Measurements from ENCODE around the gene KIAA0753.

KIAA0753 gene

GRCh38 chr17:6668727-6669425, 28.4 kb upstream of the KIAA0753 start:
- H4K8ac ChIP-seq (ENCODE audit: low read depth, low read length): no peak overlapping the region
- H4K12ac ChIP-seq (ENCODE audit: low read depth, low read length): no peak overlapping the region
- H3K14ac ChIP-seq (ENCODE audit: low read length): no peak overlapping the region
- H2BK12ac ChIP-seq (ENCODE audit: low read length): no peak overlapping the region
- H3K79me2 ChIP-seq (ENCODE audit: control insufficient read depth, insufficient read depth, low read length, poor library complexity): no peaks in the 10 kb centered on the region
- no peaks in the 10 kb centered on the region for H3K36me3 ChIP-seq (ENCODE audit: control insufficient read depth in 1 of 2, insufficient read depth in 2 of 2, low read length in 2 of 2)
- no peak overlapping the region for H3K4me2 ChIP-seq (ENCODE audit: low read length)
- H4K91ac ChIP-seq (ENCODE audit: low read depth, low read length): no peak overlapping the region
- H3K23ac ChIP-seq (ENCODE audit: low read length): no peak overlapping the region
- DNase-seq: no peak
- WGBS (ENCODE audit: extremely low coverage, insufficient coverage, insufficient read length): no CpG with 5 or more reads among the region's 14 CpGs
- no peak overlapping the region for H3K4me3 ChIP-seq (ENCODE audit: low read depth, low read length)
- H3K4me1 ChIP-seq (ENCODE audit: control insufficient read depth in 1 of 2, insufficient read depth in 2 of 2, low read length in 2 of 2): peaks cover 0 to 2% of the 10 kb centered on the region in 2 experiments
- H3K9ac ChIP-seq (ENCODE audit: low read length): no peak overlapping the region
- H2BK5ac ChIP-seq (ENCODE audit: low read depth, low read length, poor library complexity): no peak overlapping the region
- no peak overlapping the region for H3K18ac ChIP-seq (ENCODE audit: low read length)
- H2BK120ac ChIP-seq (ENCODE audit: insufficient read depth, low read length, poor library complexity): no peak overlapping the region
- no peaks in the 10 kb centered on the region for H3K9me3 ChIP-seq (ENCODE audit: insufficient read depth, low read depth, low read length)
- no peak overlapping the region for H2AFZ ChIP-seq (ENCODE audit: insufficient read depth, low read length, poor library complexity)
- H3K4ac ChIP-seq (ENCODE audit: low read depth, low read length): no peak overlapping the region
- H2AK5ac ChIP-seq (ENCODE audit: low read length): no peak overlapping the region
- no peaks in the 10 kb centered on the region for H3K79me1 ChIP-seq (ENCODE audit: low read length)
- H3K27ac ChIP-seq (ENCODE audit: low read depth, low read length): no peak overlapping the region
- no peaks in the 10 kb centered on the region for H3K27me3 ChIP-seq (ENCODE audit: insufficient read depth, low read length)

- Histone ChIP-seq H2AFZ (ENCODE audit: insufficient read depth, low read length, poor library complexity) (no peak overlapping the region), H2BK5ac (ENCODE audit: low read depth, low read length, poor library complexity) (no peak overlapping the region), H4K8ac (ENCODE audit: low read depth, low read length) (no peak overlapping the region), H4K12ac (ENCODE audit: low read depth, low read length) (no peak overlapping the region), H2BK12ac (ENCODE audit: low read length) (no peak overlapping the region), H3K4ac (ENCODE audit: low read depth, low read length) (no peak overlapping the region), H3K4me2 (ENCODE audit: low read length) (no peak overlapping the region), H3K27ac (ENCODE audit: low read depth, low read length) (no peak overlapping the region), H3K4me1 (ENCODE audit: control insufficient read depth in 1 of 2, insufficient read depth in 2 of 2, low read length in 2 of 2) (peaks cover 0 to 2% of the 10 kb centered on the region in 2 experiments), H3K23ac (ENCODE audit: low read length) (no peak overlapping the region), H3K9me3 (ENCODE audit: insufficient read depth, low read depth, low read length) (no peaks in the 10 kb centered on the region), H3K14ac (ENCODE audit: low read length) (no peak overlapping the region), H3K79me2 (ENCODE audit: control insufficient read depth, insufficient read depth, low read length, poor library complexity) (no peaks in the 10 kb centered on the region), H3K79me1 (ENCODE audit: low read length) (no peaks in the 10 kb centered on the region), H4K91ac (ENCODE audit: low read depth, low read length) (no peak overlapping the region), H3K18ac (ENCODE audit: low read length) (no peak overlapping the region), H3K4me3 (ENCODE audit: low read depth, low read length) (no peak overlapping the region), H3K36me3 (ENCODE audit: control insufficient read depth in 1 of 2, insufficient read depth in 2 of 2, low read length in 2 of 2) (no peaks in the 10 kb centered on the region), H2BK120ac (ENCODE audit: insufficient read depth, low read length, poor library complexity) (no peak overlapping the region), H3K27me3 (ENCODE audit: insufficient read depth, low read length) (no peaks in the 10 kb centered on the region), H3K9ac (ENCODE audit: low read length) (no peak overlapping the region), H2AK5ac (ENCODE audit: low read length) (no peak overlapping the region)
- DNase-seq: no peak
- WGBS (ENCODE audit: extremely low coverage, insufficient coverage, insufficient read length): no CpG with 5 or more reads among the region's 17 CpGs
These were observed 27.7 kb upstream of the KIAA0753 start for GRCh38 chr17:6668219-6668618.

- Histone ChIP-seq H3K27me3 (ENCODE audit: insufficient read depth, low read length) (no peaks in the 10 kb centered on the region), H3K4ac (ENCODE audit: low read depth, low read length) (no peak overlapping the region), H2BK12ac (ENCODE audit: low read length) (no peak overlapping the region), H3K9ac (ENCODE audit: low read length) (no peak overlapping the region), H2AFZ (ENCODE audit: insufficient read depth, low read length, poor library complexity) (no peak overlapping the region), H3K79me1 (ENCODE audit: low read length) (no peaks in the 10 kb centered on the region), H3K36me3 (ENCODE audit: control insufficient read depth in 1 of 2, insufficient read depth in 2 of 2, low read length in 2 of 2) (no peaks in the 10 kb centered on the region), H3K14ac (ENCODE audit: low read length) (no peak overlapping the region), H3K9me3 (ENCODE audit: insufficient read depth, low read depth, low read length) (no peaks in the 10 kb centered on the region), H2AK5ac (ENCODE audit: low read length) (no peak overlapping the region), H3K79me2 (ENCODE audit: control insufficient read depth, insufficient read depth, low read length, poor library complexity) (no peaks in the 10 kb centered on the region), H3K4me3 (ENCODE audit: low read depth, low read length) (no peak overlapping the region), H4K91ac (ENCODE audit: low read depth, low read length) (no peak overlapping the region), H3K23ac (ENCODE audit: low read length) (no peak overlapping the region), H4K12ac (ENCODE audit: low read depth, low read length) (no peak overlapping the region), H2BK5ac (ENCODE audit: low read depth, low read length, poor library complexity) (no peak overlapping the region), H2BK120ac (ENCODE audit: insufficient read depth, low read length, poor library complexity) (no peak overlapping the region), H3K27ac (ENCODE audit: low read depth, low read length) (no peak overlapping the region), H3K4me1 (ENCODE audit: control insufficient read depth in 1 of 2, insufficient read depth in 2 of 2, low read length in 2 of 2) (peaks cover 0 to 2% of the 10 kb centered on the region in 2 experiments), H4K8ac (ENCODE audit: low read depth, low read length) (no peak overlapping the region), H3K18ac (ENCODE audit: low read length) (no peak overlapping the region), H3K4me2 (ENCODE audit: low read length) (no peak overlapping the region)
- WGBS (ENCODE audit: extremely low coverage, insufficient coverage, insufficient read length): no CpG with 5 or more reads among the region's 6 CpGs
- no peak for DNase-seq
These were observed 27.0 kb upstream of the KIAA0753 start for GRCh38 chr17:6667516-6667915.

- Histone ChIP-seq H3K9me3 (ENCODE audit: insufficient read depth, low read depth, low read length) (no peaks in the 10 kb centered on the region), H4K12ac (ENCODE audit: low read depth, low read length) (no peak overlapping the region), H3K4me3 (ENCODE audit: low read depth, low read length) (no peak overlapping the region), H3K36me3 (ENCODE audit: control insufficient read depth in 1 of 2, insufficient read depth in 2 of 2, low read length in 2 of 2) (no peaks in the 10 kb centered on the region), H3K14ac (ENCODE audit: low read length) (no peak overlapping the region), H3K4me1 (ENCODE audit: control insufficient read depth in 1 of 2, insufficient read depth in 2 of 2, low read length in 2 of 2) (peaks cover 0 to 2% of the 10 kb centered on the region in 2 experiments), H3K4me2 (ENCODE audit: low read length) (no peak overlapping the region), H3K79me2 (ENCODE audit: control insufficient read depth, insufficient read depth, low read length, poor library complexity) (no peaks in the 10 kb centered on the region), H2BK12ac (ENCODE audit: low read length) (no peak overlapping the region), H3K79me1 (ENCODE audit: low read length) (no peaks in the 10 kb centered on the region), H4K8ac (ENCODE audit: low read depth, low read length) (no peak overlapping the region), H2BK120ac (ENCODE audit: insufficient read depth, low read length, poor library complexity) (no peak overlapping the region), H2AK5ac (ENCODE audit: low read length) (no peak overlapping the region), H3K27me3 (ENCODE audit: insufficient read depth, low read length) (no peaks in the 10 kb centered on the region), H3K9ac (ENCODE audit: low read length) (no peak overlapping the region), H3K18ac (ENCODE audit: low read length) (no peak overlapping the region), H3K27ac (ENCODE audit: low read depth, low read length) (no peak overlapping the region), H2BK5ac (ENCODE audit: low read depth, low read length, poor library complexity) (no peak overlapping the region), H3K4ac (ENCODE audit: low read depth, low read length) (no peak overlapping the region), H3K23ac (ENCODE audit: low read length) (no peak overlapping the region), H4K91ac (ENCODE audit: low read depth, low read length) (no peak overlapping the region), H2AFZ (ENCODE audit: insufficient read depth, low read length, poor library complexity) (no peak overlapping the region)
- no CpG with 5 or more reads among the region's 6 CpGs for WGBS (ENCODE audit: extremely low coverage, insufficient coverage, insufficient read length)
- no peak for DNase-seq
These were observed 26.0 kb upstream of the KIAA0753 start for GRCh38 chr17:6666557-6666956.
